Chondrocyte (in vitro differentiated cells): ENCODE measurements around the gene HHIPL1. TPM values are rescaled to one million over a fixed set of nuclear protein-coding genes. Genes with fewer than 3 reads are reported as not detected.

ENCODE experiments used
- DNase-seq: peaks from one replicate; pipeline ENCODE4 v3.0.0; 2021; ENCODE audit warnings: mixed read lengths, low spot score
- H3K27ac Mint-ChIP-seq: one replicate; pipeline ENCODE4 v1.8.0; 2021; ENCODE audit warnings: mild to moderate bottlenecking, moderate library complexity, mixed read lengths; ENCODE audit not compliant: unreplicated experiment
- H3K27me3 Mint-ChIP-seq: 2 replicates; pipeline ENCODE4 v1.8.0; 2021; ENCODE audit warnings: low read depth, mixed read lengths
- H3K36me3 Mint-ChIP-seq: 2 replicates; pipeline ENCODE4 v1.8.0; 2021; ENCODE audit warnings: low read depth, mixed read lengths
- H3K4me1 Mint-ChIP-seq: 2 replicates; pipeline ENCODE4 v1.8.0; 2021; ENCODE audit warnings: low read depth, mild to moderate bottlenecking, mixed read lengths
- H3K4me3 Mint-ChIP-seq: one replicate; pipeline ENCODE4 v1.8.0; 2021; ENCODE audit warnings: mild to moderate bottlenecking, moderate library complexity, mixed read lengths; ENCODE audit not compliant: unreplicated experiment
- H3K9me3 Mint-ChIP-seq: 2 replicates; pipeline ENCODE4 v1.8.0; 2021; ENCODE audit warnings: low read depth, mixed read lengths
- total RNA-seq: library from RNA; stranded (reverse); gene quantifications from 3 replicates; pipeline ENCODE4 v1.2.1, GENCODE V29; 2021
- TF ChIP-seq, protein P1 (sequence below): fragments of 200-600 bp; sonication (generic); IDR thresholded peaks from 2 replicates; pipeline ENCODE4 v1.5.0; 2021; ENCODE audit warnings: antibody characterized with exemption, mild to moderate bottlenecking, moderate library complexity

The HHIPL1 gene
- total RNA-seq, 1 donor from 2014 or later: 5.6 TPM

DNA sequence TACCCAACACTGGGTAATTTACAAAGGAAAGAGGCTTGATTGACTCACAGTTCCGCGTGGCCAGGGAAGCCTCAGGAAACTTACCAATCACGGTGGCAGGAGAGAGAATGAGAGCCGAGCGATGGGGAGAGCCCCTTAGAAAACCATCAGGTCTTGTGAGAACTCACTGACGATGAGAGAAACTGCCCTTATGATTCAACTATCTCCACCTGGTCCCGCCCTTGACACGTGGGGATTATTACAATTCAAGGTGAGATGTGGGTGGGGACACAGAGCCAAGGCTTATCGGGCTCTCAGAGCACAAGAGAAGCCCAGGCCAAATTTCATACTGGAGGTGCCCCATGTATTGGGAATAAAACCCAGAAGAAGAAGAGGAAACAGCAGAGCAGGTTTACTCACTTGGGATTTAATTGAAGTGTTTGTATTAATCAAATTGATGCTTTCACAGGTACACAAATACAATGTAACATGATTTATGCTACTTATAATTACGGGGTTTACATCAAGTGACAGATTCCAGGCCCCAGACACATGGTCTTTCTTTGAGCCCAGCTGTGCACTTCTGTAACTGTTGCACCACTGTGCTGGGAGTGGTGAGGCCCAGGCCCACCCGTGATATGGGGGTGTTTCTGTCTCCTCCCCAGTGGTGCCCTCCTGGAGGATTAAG lies 32.7 kb upstream of the HHIPL1 start:
- Mint-ChIP-seq H3K36me3 (no peaks in the 10 kb centered on the region), H3K4me3 (no peak overlapping the region), H3K9me3 (no peaks in the 10 kb centered on the region), H3K4me1 (peaks cover 21% of the 10 kb centered on the region), H3K27me3 (no peaks in the 10 kb centered on the region), H3K27ac (no peak overlapping the region)
- no peak for DNase-seq
- TF ChIP-seq, protein P1, sequence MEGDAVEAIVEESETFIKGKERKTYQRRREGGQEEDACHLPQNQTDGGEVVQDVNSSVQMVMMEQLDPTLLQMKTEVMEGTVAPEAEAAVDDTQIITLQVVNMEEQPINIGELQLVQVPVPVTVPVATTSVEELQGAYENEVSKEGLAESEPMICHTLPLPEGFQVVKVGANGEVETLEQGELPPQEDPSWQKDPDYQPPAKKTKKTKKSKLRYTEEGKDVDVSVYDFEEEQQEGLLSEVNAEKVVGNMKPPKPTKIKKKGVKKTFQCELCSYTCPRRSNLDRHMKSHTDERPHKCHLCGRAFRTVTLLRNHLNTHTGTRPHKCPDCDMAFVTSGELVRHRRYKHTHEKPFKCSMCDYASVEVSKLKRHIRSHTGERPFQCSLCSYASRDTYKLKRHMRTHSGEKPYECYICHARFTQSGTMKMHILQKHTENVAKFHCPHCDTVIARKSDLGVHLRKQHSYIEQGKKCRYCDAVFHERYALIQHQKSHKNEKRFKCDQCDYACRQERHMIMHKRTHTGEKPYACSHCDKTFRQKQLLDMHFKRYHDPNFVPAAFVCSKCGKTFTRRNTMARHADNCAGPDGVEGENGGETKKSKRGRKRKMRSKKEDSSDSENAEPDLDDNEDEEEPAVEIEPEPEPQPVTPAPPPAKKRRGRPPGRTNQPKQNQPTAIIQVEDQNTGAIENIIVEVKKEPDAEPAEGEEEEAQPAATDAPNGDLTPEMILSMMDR: no peak

DNA sequence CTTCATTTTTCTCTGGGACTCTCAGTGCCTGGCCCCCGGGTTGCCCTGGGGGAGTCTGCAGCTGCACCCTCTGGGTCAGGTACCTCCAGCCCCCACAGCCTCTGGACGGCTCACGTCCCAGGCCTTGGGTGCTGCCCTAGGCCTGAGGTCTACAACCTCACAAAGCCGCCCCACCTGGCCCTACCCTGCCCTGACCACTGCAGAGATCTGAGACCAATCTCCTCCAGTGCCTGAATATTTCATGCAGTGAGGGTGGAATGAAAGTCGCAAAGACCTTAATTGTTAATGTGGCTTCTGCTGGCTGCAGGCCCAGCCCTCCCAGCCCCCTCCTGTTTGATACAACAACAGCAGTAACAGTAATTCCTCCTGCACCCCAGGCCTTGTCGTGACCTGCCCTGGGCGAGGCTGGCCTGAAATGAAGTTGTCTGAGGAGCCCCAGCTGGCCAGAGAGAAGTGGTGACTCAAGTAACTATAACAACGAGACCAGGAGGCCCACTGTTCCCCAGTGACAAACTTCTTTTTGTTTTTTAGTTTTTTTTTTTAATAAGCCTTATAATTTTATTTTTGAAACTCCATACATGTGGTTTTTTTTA lies 32.1 kb upstream of the HHIPL1 start:
- H3K4me1 Mint-ChIP-seq: peaks cover 21% of the 10 kb centered on the region

DNA sequence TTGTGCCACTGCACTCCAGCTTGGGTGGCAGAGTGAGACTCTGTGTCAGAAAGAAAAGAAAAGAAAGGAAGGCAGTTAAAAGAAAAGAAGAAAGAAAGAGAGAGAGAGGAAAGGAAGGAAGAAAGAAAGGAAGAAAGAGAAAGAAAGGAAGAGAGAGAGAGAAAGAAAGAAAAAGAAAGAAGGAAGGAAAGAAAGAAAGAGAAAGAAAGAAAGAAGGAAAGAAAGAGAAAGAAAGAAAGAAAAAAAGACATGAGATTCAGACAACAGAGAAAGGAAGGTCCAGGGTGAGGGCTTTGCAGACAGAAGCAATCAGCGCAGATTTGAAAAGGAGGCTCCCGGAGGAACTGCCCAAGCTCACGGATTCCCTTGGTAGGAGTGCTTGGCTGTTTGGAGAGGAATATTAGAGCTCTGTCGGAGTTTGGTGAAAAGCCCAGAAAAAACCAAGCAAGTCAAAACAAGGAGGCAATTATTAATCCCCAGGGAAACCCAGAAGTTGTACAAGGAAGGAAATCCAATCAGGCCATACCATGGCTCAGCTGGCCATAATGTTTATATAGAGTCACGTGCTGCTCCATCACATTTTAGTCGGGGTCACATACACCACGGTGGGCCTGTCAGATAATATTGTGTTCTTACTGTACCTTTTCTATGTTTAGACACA lies 29.3 kb upstream of the HHIPL1 start:
- TF ChIP-seq, protein P1: no peak
- DNase-seq: no peak
- no peaks in the 10 kb centered on the region for H3K27me3 Mint-ChIP-seq
- peak overlapping the region; percentile 46 for H3K27ac Mint-ChIP-seq
- peaks cover 26% of the 10 kb centered on the region for H3K4me1 Mint-ChIP-seq
- H3K4me3 Mint-ChIP-seq: no peak overlapping the region
- no peaks in the 10 kb centered on the region for H3K36me3 Mint-ChIP-seq
- no peaks in the 10 kb centered on the region for H3K9me3 Mint-ChIP-seq

More for the DNA sequence above, 32.1 kb upstream of the HHIPL1 start:
- no peak overlapping the region for H3K4me3 Mint-ChIP-seq
- TF ChIP-seq, protein P1: no peak
- H3K9me3 Mint-ChIP-seq: no peaks in the 10 kb centered on the region
- no peak overlapping the region for H3K27ac Mint-ChIP-seq
- no peaks in the 10 kb centered on the region for H3K36me3 Mint-ChIP-seq
- no peak for DNase-seq
- H3K27me3 Mint-ChIP-seq: no peaks in the 10 kb centered on the region

DNA sequence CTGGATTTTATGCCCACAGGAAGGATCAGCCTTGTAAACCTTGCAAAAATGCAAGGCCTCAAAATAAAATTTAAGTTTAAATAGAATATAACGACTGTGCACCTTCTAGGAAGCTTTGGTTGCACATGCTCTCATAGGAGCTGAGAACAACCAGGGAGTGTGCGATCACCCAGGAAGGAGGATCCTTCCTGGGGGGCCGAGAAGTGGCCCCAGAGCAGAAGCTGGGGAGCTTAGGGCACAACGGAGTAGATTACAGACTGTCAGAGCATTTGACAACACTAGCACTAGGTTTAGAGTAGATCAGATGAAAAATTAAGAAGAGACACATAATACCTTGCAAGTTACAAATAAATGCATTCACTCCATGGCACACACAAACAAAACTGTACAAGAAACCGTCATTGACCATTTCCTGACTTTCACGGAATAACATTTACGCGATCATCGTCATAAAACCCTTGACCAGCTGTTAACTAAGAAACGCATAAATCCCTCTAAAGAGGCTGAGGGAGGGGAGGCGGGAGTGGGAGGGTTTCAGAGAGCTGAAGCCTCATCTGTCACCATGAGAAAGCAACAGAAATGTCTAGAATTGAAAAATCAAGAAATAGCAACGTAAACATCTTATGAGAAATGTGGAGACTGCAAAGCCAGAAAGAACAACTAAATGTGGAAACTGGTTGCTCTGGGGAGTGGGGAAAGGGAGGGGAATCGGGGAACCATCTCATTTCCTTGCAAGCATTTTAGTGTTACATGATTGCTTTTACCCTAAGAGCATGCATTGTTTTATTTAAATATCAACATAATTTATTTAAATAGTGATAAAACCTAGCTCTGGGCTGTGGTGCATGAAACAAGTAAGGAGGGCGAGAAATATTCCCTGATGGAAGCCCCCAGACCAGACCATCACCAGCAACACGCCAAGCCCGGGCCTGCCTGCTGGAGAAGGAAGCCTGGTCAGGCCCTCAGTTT lies 27.8 kb upstream of the HHIPL1 start:
- Mint-ChIP-seq H3K4me1 (peaks cover 24% of the 10 kb centered on the region), H3K36me3 (no peaks in the 10 kb centered on the region), H3K9me3 (no peaks in the 10 kb centered on the region), H3K27ac (no peak overlapping the region), H3K27me3 (no peaks in the 10 kb centered on the region), H3K4me3 (no peak overlapping the region)
- DNase-seq: no peak
- TF ChIP-seq, protein P1: no peak
